Neural cell (in vitro differentiated cells): ENCODE data around the gene MAPK14. TPM values are rescaled to one million over a fixed set of nuclear protein-coding genes. Genes with fewer than 3 reads are reported as not detected.

ENCODE experiments used
- H2AFZ ChIP-seq: fragments of 200-600, 300-800 bp; sonication (generic), shearing (Covaris generic); 2 replicates; pipeline ENCODE4 v1.6.0; 2014; ENCODE audit warnings: low read depth, mild to moderate bottlenecking, antibody characterized with exemption, low read length, moderate library complexity
- H3F3A ChIP-seq: fragments of 200-600 bp; shearing (Covaris generic); 2 replicates; pipeline ENCODE4 v1.6.1; 2016; ENCODE audit warnings: mild to moderate bottlenecking, moderate library complexity, mixed read lengths, antibody characterized with exemption, low read length; ENCODE audit not compliant: insufficient read depth, poor library complexity, severe bottlenecking
- H3K27ac ChIP-seq: fragments of 200-600, 300-800 bp; sonication (generic), shearing (Covaris generic); 2 replicates; pipeline ENCODE4 v1.5.1; 2014; ENCODE audit warnings: mild to moderate bottlenecking, low read length, moderate library complexity
- H3K27me3 ChIP-seq: fragments of 300-800, 200-600 bp; sonication (generic), shearing (Covaris generic); 2 replicates; pipeline ENCODE4 v1.6.0; 2014; ENCODE audit warnings: mild to moderate bottlenecking, low read depth, low read length, moderate library complexity; ENCODE audit not compliant: insufficient read depth
- H3K36me3 ChIP-seq: fragments of 300-800, 200-600 bp; sonication (generic), shearing (Covaris generic); 2 replicates; pipeline ENCODE4 v1.5.1; 2014; ENCODE audit warnings: mild to moderate bottlenecking, antibody characterized with exemption, low read length, moderate library complexity; ENCODE audit not compliant: insufficient read depth
- H3K4me2 ChIP-seq: fragments of 300-800, 200-600 bp; sonication (generic), shearing (Covaris generic); 2 replicates; pipeline ENCODE4 v1.6.0; 2014; ENCODE audit warnings: mild to moderate bottlenecking, low read length
- H3K4me3 ChIP-seq: fragments of 300-800, 200-600 bp; sonication (generic), shearing (Covaris generic); 2 replicates; pipeline ENCODE4 v1.5.1; 2014; ENCODE audit warnings: mild to moderate bottlenecking, low read length, moderate library complexity
- H3K79me2 ChIP-seq: fragments of 200-600 bp; shearing (Covaris generic); replicated peaks from 2 replicates; pipeline ENCODE4 v1.6.0; 2014; ENCODE audit warnings: mild to moderate bottlenecking, low read length, moderate library complexity; ENCODE audit not compliant: insufficient read depth
- H3K9ac ChIP-seq: fragments of 300-800, 200-600 bp; sonication (generic), shearing (Covaris generic); 2 replicates; pipeline ENCODE4 v1.6.1; 2016; ENCODE audit warnings: mild to moderate bottlenecking, low read length, mixed read lengths
- H3K9me2 ChIP-seq: fragments of 200-600 bp; shearing (Covaris generic); 2 replicates; pipeline ENCODE4 v1.6.1; 2016; ENCODE audit warnings: mild to moderate bottlenecking, low read length, mixed read lengths; ENCODE audit not compliant: insufficient read depth
- H3K9me3 ChIP-seq: fragments of 200-600, 300-800 bp; sonication (generic), shearing (Covaris generic); 2 replicates; pipeline ENCODE4 v1.6.1; 2016; ENCODE audit warnings: mild to moderate bottlenecking, mixed run types, low read length, moderate library complexity, mixed read lengths
- H4K20me1 ChIP-seq: fragments of 200-600 bp; shearing (Covaris generic); 2 replicates; pipeline ENCODE4 v1.6.1; 2016; ENCODE audit warnings: mild to moderate bottlenecking, mixed run types; ENCODE audit not compliant: insufficient read depth
- EP300 ChIP-seq: fragments of 450-650 bp; conservative IDR thresholded peaks from 2 replicates; pipeline ENCODE4 v1.6.1; 2014; ENCODE audit warnings: antibody characterized with exemption, mild to moderate bottlenecking, moderate library complexity; ENCODE audit not compliant: poor library complexity, severe bottlenecking
- EZH2 ChIP-seq: fragments of 200-600, 300-800 bp; shearing (Covaris generic), sonication (generic); IDR thresholded peaks from 2 replicates; pipeline ENCODE4 v1.6.1; 2014; ENCODE audit warnings: antibody characterized with exemption, low read length, borderline replicate concordance, mild to moderate bottlenecking; ENCODE audit not compliant: insufficient read depth, poor library complexity, severe bottlenecking
- MXI1 ChIP-seq: fragments of 450-650 bp; conservative IDR thresholded peaks from 2 replicates; pipeline ENCODE4 v1.6.1; 2014; ENCODE audit warnings: antibody characterized with exemption, mild to moderate bottlenecking; ENCODE audit not compliant: poor library complexity, severe bottlenecking
- POLR2AphosphoS5 ChIP-seq: IDR thresholded peaks from 2 replicates; pipeline ENCODE4 v1.6.1; 2012
- RAD21 ChIP-seq: fragments of 450-650 bp; conservative IDR thresholded peaks from 2 replicates; pipeline ENCODE4 v1.6.1; 2014; ENCODE audit warnings: antibody characterized with exemption, mild to moderate bottlenecking, moderate library complexity
- REST ChIP-seq: IDR thresholded peaks from 2 replicates; pipeline ENCODE4 v1.6.1; 2012; ENCODE audit warnings: borderline replicate concordance
- SMC3 ChIP-seq: fragments of 450-650 bp; conservative IDR thresholded peaks from 2 replicates; pipeline ENCODE4 v1.6.1; 2014; ENCODE audit warnings: antibody characterized with exemption, mild to moderate bottlenecking, moderate library complexity; ENCODE audit not compliant: poor library complexity
- TAF1 ChIP-seq: IDR thresholded peaks from 2 replicates; pipeline ENCODE4 v1.6.1; 2012; ENCODE audit warnings: low read depth
- polyA plus RNA-seq: library from polyadenylated mRNA; depleted of rRNA; stranded (reverse); fragments of >200 nt; gene quantifications from 2 replicates; pipeline ENCODE4 v1.2.3, GENCODE V29; 2014
- TF ChIP-seq, protein P1 (sequence below): fragments of 450-650 bp; IDR thresholded peaks from 2 replicates; pipeline ENCODE4 v1.5.1; 2014; ENCODE audit warnings: antibody characterized with exemption, mild to moderate bottlenecking, moderate library complexity; ENCODE audit not compliant: poor library complexity, severe bottlenecking

MAPK14 gene
- polyA plus RNA-seq, 1 donor from 2014 or later: 26.6 TPM

- Histone ChIP-seq H3K9ac (no peak overlapping the region), H3K9me3 (no peaks in the 10 kb centered on the region), H4K20me1 (no peaks in the 10 kb centered on the region), H3K4me3 (no peak overlapping the region), H3K4me2 (no peak overlapping the region), H3F3A (no peaks in the 10 kb centered on the region), H3K36me3 (no peaks in the 10 kb centered on the region), H3K27ac (no peak overlapping the region), H2AFZ (no peak overlapping the region), H3K27me3 (peaks cover 18% of the 10 kb centered on the region), H3K79me2 (no peaks in the 10 kb centered on the region), H3K9me2 (no peaks in the 10 kb centered on the region)
- TF ChIP-seq SMC3 (no peak), POLR2AphosphoS5 (no peak)
Measured at GRCh38 chr6:36132246-36132895, 104.8 kb downstream of the MAPK14 start.

DNA sequence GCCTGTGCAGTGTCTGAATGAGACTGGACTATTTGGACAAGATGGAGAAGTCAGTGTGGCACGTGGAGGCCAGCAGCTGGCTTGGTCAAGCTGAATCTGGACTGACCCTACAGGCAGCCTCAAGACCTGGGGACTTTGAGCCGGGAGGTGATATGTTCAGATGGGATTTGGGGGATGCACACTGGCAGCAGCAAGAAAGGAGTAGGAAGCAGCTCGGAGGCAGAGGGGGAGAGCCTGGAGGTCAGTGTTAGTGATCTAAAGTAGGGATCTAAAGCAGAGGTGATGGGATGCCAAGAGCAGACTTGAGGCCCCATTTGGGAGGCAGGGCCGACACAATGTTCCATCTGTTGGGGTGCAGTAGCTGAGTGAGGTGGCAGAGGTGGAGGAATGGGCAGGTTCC lies 105.5 kb downstream of the MAPK14 start:
- Histone ChIP-seq H3K27me3 (peaks cover 18% of the 10 kb centered on the region), H3K4me2 (no peak overlapping the region), H3K9ac (no peak overlapping the region), H3F3A (no peaks in the 10 kb centered on the region), H4K20me1 (no peaks in the 10 kb centered on the region), H2AFZ (no peak overlapping the region), H3K79me2 (no peaks in the 10 kb centered on the region), H3K4me3 (no peak overlapping the region), H3K36me3 (no peaks in the 10 kb centered on the region), H3K9me3 (no peaks in the 10 kb centered on the region), H3K9me2 (no peaks in the 10 kb centered on the region), H3K27ac (no peak overlapping the region)
- TF ChIP-seq REST: no peak
- TF ChIP-seq EZH2: no peak
- no peak for TF ChIP-seq POLR2AphosphoS5
- TF ChIP-seq EP300: no peak
- TF ChIP-seq MXI1: no peak
- no peak for TF ChIP-seq SMC3
- TF ChIP-seq, protein P1, sequence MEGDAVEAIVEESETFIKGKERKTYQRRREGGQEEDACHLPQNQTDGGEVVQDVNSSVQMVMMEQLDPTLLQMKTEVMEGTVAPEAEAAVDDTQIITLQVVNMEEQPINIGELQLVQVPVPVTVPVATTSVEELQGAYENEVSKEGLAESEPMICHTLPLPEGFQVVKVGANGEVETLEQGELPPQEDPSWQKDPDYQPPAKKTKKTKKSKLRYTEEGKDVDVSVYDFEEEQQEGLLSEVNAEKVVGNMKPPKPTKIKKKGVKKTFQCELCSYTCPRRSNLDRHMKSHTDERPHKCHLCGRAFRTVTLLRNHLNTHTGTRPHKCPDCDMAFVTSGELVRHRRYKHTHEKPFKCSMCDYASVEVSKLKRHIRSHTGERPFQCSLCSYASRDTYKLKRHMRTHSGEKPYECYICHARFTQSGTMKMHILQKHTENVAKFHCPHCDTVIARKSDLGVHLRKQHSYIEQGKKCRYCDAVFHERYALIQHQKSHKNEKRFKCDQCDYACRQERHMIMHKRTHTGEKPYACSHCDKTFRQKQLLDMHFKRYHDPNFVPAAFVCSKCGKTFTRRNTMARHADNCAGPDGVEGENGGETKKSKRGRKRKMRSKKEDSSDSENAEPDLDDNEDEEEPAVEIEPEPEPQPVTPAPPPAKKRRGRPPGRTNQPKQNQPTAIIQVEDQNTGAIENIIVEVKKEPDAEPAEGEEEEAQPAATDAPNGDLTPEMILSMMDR: no peak
- no peak for TF ChIP-seq RAD21
- no peak for TF ChIP-seq TAF1
